BLaER1 (cell line): Measurements from ENCODE around the gene SPTBN4.

Source experiments
- H3K27ac ChIP-seq: shearing (Covaris generic); formaldehyde crosslinking; 2 replicates; pipeline ENCODE4 v1.8.1; 2022
- H3K27me3 ChIP-seq: shearing (Covaris generic); formaldehyde crosslinking; 2 replicates; pipeline ENCODE4 v1.8.1; 2022
- H3K36me3 ChIP-seq: shearing (Covaris generic); formaldehyde crosslinking; 2 replicates; pipeline ENCODE4 v1.8.1; 2022
- H3K4me1 ChIP-seq: shearing (Covaris generic); formaldehyde crosslinking; 2 replicates; pipeline ENCODE4 v1.8.1; 2022
- H3K4me2 ChIP-seq: shearing (Covaris generic); formaldehyde crosslinking; 2 replicates; pipeline ENCODE4 v1.8.1; 2022
- H3K4me3 ChIP-seq: shearing (Covaris generic); formaldehyde crosslinking; 2 replicates; pipeline ENCODE4 v1.8.1; 2022
- H3K9ac ChIP-seq: shearing (Covaris generic); formaldehyde crosslinking; 2 replicates; pipeline ENCODE4 v1.8.1; 2022
- H3K9me3 ChIP-seq: shearing (Covaris generic); formaldehyde crosslinking; 2 replicates; pipeline ENCODE4 v1.8.1; 2022
- H4K20me1 ChIP-seq: shearing (Covaris generic); formaldehyde crosslinking; 2 replicates; pipeline ENCODE4 v1.8.1; 2022
- Cebpa-rat ChIP-seq: shearing (Covaris generic); IDR thresholded peaks from 2 replicates; pipeline ENCODE4 v1.8.1; 2022

SPTBN4 gene

GRCh38 chr19:40608957-40609356 lies 142.2 kb downstream of the SPTBN4 start:
- Histone ChIP-seq H3K9me3 (no peaks in the 10 kb centered on the region), H3K4me1 (peaks cover 73% of the 10 kb centered on the region), H3K36me3 (no peaks in the 10 kb centered on the region), H4K20me1 (peaks cover 11% of the 10 kb centered on the region), H3K4me3 (peak overlapping the region; percentile 72), H3K4me2 (peak overlapping the region; percentile 99), H3K9ac (peak overlapping the region; percentile 82), H3K27me3 (no peaks in the 10 kb centered on the region), H3K27ac (peak overlapping the region; percentile 82)
- TF ChIP-seq Cebpa-rat, result no peak

- peaks cover 66% of the 10 kb centered on the region for H3K4me1 ChIP-seq
- no peak for TF ChIP-seq Cebpa-rat
- peak overlapping the region; percentile 99 for H3K4me2 ChIP-seq
- H3K4me3 ChIP-seq, result peak overlapping the region; percentile 72
- H4K20me1 ChIP-seq, result peaks cover 4% of the 10 kb centered on the region
- H3K9me3 ChIP-seq, result no peaks in the 10 kb centered on the region
- H3K9ac ChIP-seq, result peak overlapping the region; percentile 82
- H3K27me3 ChIP-seq, result no peaks in the 10 kb centered on the region
- H3K27ac ChIP-seq, result peak overlapping the region; percentile 82
- H3K36me3 ChIP-seq, result no peaks in the 10 kb centered on the region
These were observed 143.0 kb downstream of the SPTBN4 start for GRCh38 chr19:40609561-40610395.

- H4K20me1 ChIP-seq, result 0 out of 2 replicates have a peak, but pooled peaks cover 4% of the 10 kb centered on the region
- no peak for TF ChIP-seq Cebpa-rat
- H3K27ac ChIP-seq, result peak overlapping the region; percentile 82
- peak overlapping the region; percentile 72 for H3K4me3 ChIP-seq
- H3K4me2 ChIP-seq, result peak overlapping the region; percentile 99
- peak overlapping the region; percentile 82; the same call in 1 of the 2 replicates for H3K9ac ChIP-seq
- H3K4me1 ChIP-seq, result peaks cover 63% of the 10 kb centered on the region
- H3K9me3 ChIP-seq, result no peaks in the 10 kb centered on the region
- peaks cover 2% of the 10 kb centered on the region; the same call in 1 of the 2 replicates for H3K36me3 ChIP-seq
- H3K27me3 ChIP-seq, result no peaks in the 10 kb centered on the region
These were observed 143.7 kb downstream of the SPTBN4 start for GRCh38 chr19:40610396-40611064.

GRCh38 chr19:40611096-40611495 lies 144.3 kb downstream of the SPTBN4 start:
- H3K4me2 ChIP-seq, result peak overlapping the region; percentile 99
- no peaks in the 10 kb centered on the region for H3K27me3 ChIP-seq
- peak overlapping the region; percentile 82 for H3K27ac ChIP-seq
- peaks cover 9% of the 10 kb centered on the region; the same call in 1 of the 2 replicates for H4K20me1 ChIP-seq
- peak overlapping the region; percentile 82; the same call in 1 of the 2 replicates for H3K9ac ChIP-seq
- H3K4me1 ChIP-seq, result peaks cover 62% of the 10 kb centered on the region
- no peak for TF ChIP-seq Cebpa-rat
- peaks cover 8% of the 10 kb centered on the region for H3K36me3 ChIP-seq
- H3K9me3 ChIP-seq, result no peaks in the 10 kb centered on the region
- H3K4me3 ChIP-seq, result peak overlapping the region; percentile 72

- Histone ChIP-seq H3K9ac (no peak overlapping the region), H3K4me3 (no peak overlapping the region), H3K4me1 (peaks cover 53% of the 10 kb centered on the region), H4K20me1 (peaks cover 11% of the 10 kb centered on the region; the same call in 1 of the 2 replicates), H3K27ac (no peak overlapping the region), H3K36me3 (peaks cover 18% of the 10 kb centered on the region), H3K9me3 (no peaks in the 10 kb centered on the region), H3K27me3 (no peaks in the 10 kb centered on the region), H3K4me2 (0 out of 2 replicates have a peak overlapping the region, but pooled peaks have one; percentile 99)
- no peak for TF ChIP-seq Cebpa-rat
These were observed 145.3 kb downstream of the SPTBN4 start for GRCh38 chr19:40611900-40612698.

- Histone ChIP-seq H3K27ac (peak overlapping the region; percentile 78), H3K36me3 (peaks cover 25% of the 10 kb centered on the region), H3K9me3 (no peaks in the 10 kb centered on the region), H3K4me1 (peaks cover 53% of the 10 kb centered on the region), H3K4me3 (peak overlapping the region; percentile 84), H4K20me1 (peaks cover 11% of the 10 kb centered on the region; the same call in 1 of the 2 replicates), H3K9ac (peak overlapping the region; percentile 84), H3K27me3 (no peaks in the 10 kb centered on the region), H3K4me2 (peak overlapping the region; percentile 98)
- no peak for TF ChIP-seq Cebpa-rat
These were observed 146.3 kb downstream of the SPTBN4 start for GRCh38 chr19:40612831-40613689.

- peak overlapping the region; percentile 84 for H3K9ac ChIP-seq
- no peak for TF ChIP-seq Cebpa-rat
- peak overlapping the region; percentile 78 for H3K27ac ChIP-seq
- peak overlapping the region; percentile 98 for H3K4me2 ChIP-seq
- H3K27me3 ChIP-seq, result no peaks in the 10 kb centered on the region
- peak overlapping the region; percentile 84 for H3K4me3 ChIP-seq
- H4K20me1 ChIP-seq, result peaks cover 11% of the 10 kb centered on the region; the same call in 1 of the 2 replicates
- peaks cover 46% of the 10 kb centered on the region for H3K4me1 ChIP-seq
- H3K36me3 ChIP-seq, result peaks cover 34% of the 10 kb centered on the region
- no peaks in the 10 kb centered on the region for H3K9me3 ChIP-seq
These were observed 147.2 kb downstream of the SPTBN4 start for GRCh38 chr19:40613690-40614621.
